G401 (cell line): ENCODE data around the gene KRTAP2-1. TPM values are rescaled to one million over a fixed set of nuclear protein-coding genes. Genes with fewer than 3 reads are reported as not detected.
"Not testable (repeated sequence)": the region's sequence is repeated elsewhere in the genome, so short reads cannot be mapped to it uniquely, and the experiment has no call there.

Source experiments
- DNase-seq: peaks from one replicate; pipeline ENCODE4 v3.0.0-alpha.2; 2015; ENCODE audit warnings: low spot score
- in situ Hi-C: cut with HindIII; loops from 2 replicates; pipeline ENCODE4 v1.10.0; 2016; ENCODE audit warnings: low sequenced_read_pairs, mixed read lengths
- total RNA-seq: library from RNA; depleted of rRNA; stranded (reverse); fragments of >200 nt; shearing (Covaris generic); gene quantifications from 2 replicates; pipeline ENCODE4 v1.2.3, GENCODE V29; 2014

The KRTAP2-1 gene
- total RNA-seq, 1 experiment from 2014 or later, result not detected

GRCh38 chr17:41018541-41018940 lies 28.6 kb downstream of the KRTAP2-1 start:
- no peak for DNase-seq
- in situ Hi-C loops, result no loop called here

GRCh38 chr17:41016578-41017215 lies 30.4 kb downstream of the KRTAP2-1 start:
- DNase-seq, result no peak
- in situ Hi-C loops, result no loop called here

- in situ Hi-C loops, result no loop called here
- no peak for DNase-seq
These were observed 31.7 kb downstream of the KRTAP2-1 start for GRCh38 chr17:41015454-41015853.

- in situ Hi-C loops, result no loop called here
These were observed 33.5 kb downstream of the KRTAP2-1 start for GRCh38 chr17:41013606-41014005.

GRCh38 chr17:41013181-41013580 lies 33.9 kb downstream of the KRTAP2-1 start:
- no peak for DNase-seq
- in situ Hi-C loops, result no loop called here

More at GRCh38 chr17:41013606-41014005, 33.5 kb downstream of the KRTAP2-1 start:
- DNase-seq, result peak; percentile 73

- in situ Hi-C loops, result no loop called here
- DNase-seq, result peak; percentile 58
These were observed 34.6 kb downstream of the KRTAP2-1 start for GRCh38 chr17:41012326-41013120.

- no peak for DNase-seq
- in situ Hi-C loops, result no loop called here
These were observed 36.7 kb downstream of the KRTAP2-1 start for GRCh38 chr17:41010441-41010840.

- in situ Hi-C loops, result no loop called here
These were observed 37.2 kb downstream of the KRTAP2-1 start for GRCh38 chr17:41009936-41010335.

GRCh38 chr17:41009301-41009760 lies 37.8 kb downstream of the KRTAP2-1 start:
- no peak for DNase-seq
- in situ Hi-C loops, result no loop called here

More at GRCh38 chr17:41009936-41010335, 37.2 kb downstream of the KRTAP2-1 start:
- no peak for DNase-seq

- in situ Hi-C loops, result no loop called here
- DNase-seq, result peak; percentile 47
These were observed 38.3 kb downstream of the KRTAP2-1 start, which contains the start of gene KRTAP3-1 for GRCh38 chr17:41008811-41009210. KRTAP3-1 (minus strand) TSS chr17:41009128; CDS start chr17:41009074, 54 bp downstream.

GRCh38 chr17:41004397-41004796 lies 42.7 kb downstream of the KRTAP2-1 start:
- no peak for DNase-seq
- in situ Hi-C loops, result no loop called here

- in situ Hi-C loops, result no loop called here
- no peak for DNase-seq
These were observed 43.2 kb downstream of the KRTAP2-1 start for GRCh38 chr17:41003926-41004325.

GRCh38 chr17:41002814-41003213 lies 44.3 kb downstream of the KRTAP2-1 start:
- in situ Hi-C loops, result no loop called here
- no peak for DNase-seq

- in situ Hi-C loops, result no loop called here
- DNase-seq, result no peak
These were observed 45.3 kb downstream of the KRTAP2-1 start for GRCh38 chr17:41001795-41002194.

- in situ Hi-C loops, result not testable (repeated sequence)
These were observed 47.6 kb downstream of the KRTAP2-1 start, which contains the start of gene KRTAP3-2 for GRCh38 chr17:40999563-40999962. KRTAP3-2 (minus strand) TSS chr17:40999906; CDS start chr17:40999853, 53 bp downstream.

GRCh38 chr17:40997361-40997760 lies 49.8 kb downstream of the KRTAP2-1 start:
- in situ Hi-C loops, result no loop called here
- no peak for DNase-seq

More at GRCh38 chr17:40999563-40999962, 47.6 kb downstream of the KRTAP2-1 start, which contains the start of gene KRTAP3-2:
- DNase-seq, result not testable (repeated sequence)

- DNase-seq, result no peak
- in situ Hi-C loops, result no loop called here
These were observed 50.3 kb downstream of the KRTAP2-1 start for GRCh38 chr17:40996829-40997228.
